Dendritic cell treated with granulocyte-macrophage colony-stimulating factor and Interleukin-4, amounts not matched to agents 40 ng/mL and 50 ng/mL, for 4 days (primary cell): ENCODE data around the gene UNC93A.
"Not testable (repeated sequence)": the region's sequence is repeated elsewhere in the genome, so short reads cannot be mapped to it uniquely, and the experiment has no call there.

ENCODE experiments used
- H3K27ac Mint-ChIP-seq: one replicate; pipeline ENCODE4 v1.8.0; 2022; ENCODE audit warnings: mild to moderate bottlenecking, mixed read lengths
- H3K27me3 Mint-ChIP-seq: one replicate; pipeline ENCODE4 v1.8.0; 2022; ENCODE audit warnings: mild to moderate bottlenecking, mixed read lengths
- H3K36me3 Mint-ChIP-seq: one replicate; pipeline ENCODE4 v1.8.0; 2022; ENCODE audit warnings: low read depth, mixed read lengths
- H3K4me1 Mint-ChIP-seq: one replicate; pipeline ENCODE4 v1.8.0; 2022; ENCODE audit warnings: low read depth, mixed read lengths
- H3K4me3 Mint-ChIP-seq: one replicate; pipeline ENCODE4 v1.8.0; 2022; ENCODE audit warnings: mild to moderate bottlenecking, moderate library complexity, mixed read lengths
- H3K9me3 Mint-ChIP-seq: one replicate; pipeline ENCODE4 v1.8.0; 2022; ENCODE audit warnings: mixed read lengths
- intact Hi-C: fragments of 100-400 bp; cut with micrococcal nuclease; formaldehyde crosslinking; loops from one replicate; pipeline ENCODE4 v1.15.0; 2022

UNC93A gene

DNA sequence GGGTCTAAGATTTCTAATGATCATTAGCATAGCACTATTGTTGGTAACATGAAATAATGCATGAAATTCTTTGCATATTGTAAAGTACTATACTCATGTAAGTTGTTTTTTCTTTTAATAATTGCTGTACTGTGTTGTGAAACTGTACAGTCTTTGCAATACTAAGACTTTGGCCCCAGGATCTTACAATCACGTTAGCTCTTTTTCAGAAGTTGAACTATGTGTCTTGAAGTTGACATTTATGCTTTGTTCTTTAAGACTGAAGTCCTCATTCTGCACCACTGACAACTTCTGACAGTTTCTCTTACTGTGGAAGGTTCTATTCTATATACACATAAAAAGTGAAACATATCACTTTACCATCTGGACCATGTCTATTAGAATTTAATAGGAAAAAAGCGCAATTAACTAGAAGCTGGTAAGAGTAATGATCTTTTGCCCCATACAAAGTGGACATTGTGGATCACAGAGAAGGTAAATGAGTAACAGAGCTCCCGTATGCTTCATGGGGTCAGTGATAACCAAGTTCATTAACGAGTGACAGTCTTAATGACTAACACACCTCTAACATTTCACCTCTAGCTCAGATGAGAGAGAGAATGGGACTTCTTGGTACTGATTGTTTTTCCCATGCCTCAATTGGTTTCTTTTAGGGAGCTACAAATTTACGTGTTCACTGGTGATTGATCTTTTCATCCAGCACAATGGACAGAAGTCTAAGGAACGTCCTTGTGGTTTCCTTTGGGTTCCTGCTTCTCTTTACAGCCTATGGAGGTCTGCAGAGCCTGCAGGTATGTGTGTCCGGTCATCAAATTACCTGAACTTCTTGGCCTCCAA is at the start of gene UNC93A:
UNC93A (plus strand) TSS at position 530 of the 837 bp plus-strand sequence; CDS start at position 705, 175 bp downstream.
- Mint-ChIP-seq H3K9me3 (no peaks in the 10 kb centered on the region), H3K36me3 (no peaks in the 10 kb centered on the region), H3K27ac (no peak within 1 kb of the TSS), H3K4me3 (no peak within 1 kb of the TSS), H3K27me3 (peaks cover 8% of the 10 kb centered on the region), H3K4me1 (no peaks in the 10 kb centered on the region)
- intact Hi-C loops = no loop called here

GRCh38 chr6:167241321-167242134 is 49.6 kb upstream of the UNC93A start:
- H3K27me3 Mint-ChIP-seq, H3K36me3 Mint-ChIP-seq, H3K4me3 Mint-ChIP-seq, H3K9me3 Mint-ChIP-seq, H3K4me1 Mint-ChIP-seq, H3K27ac Mint-ChIP-seq, intact Hi-C loops: not testable (repeated sequence)

- H3K4me1 Mint-ChIP-seq, H3K36me3 Mint-ChIP-seq, H3K9me3 Mint-ChIP-seq, H3K4me3 Mint-ChIP-seq, intact Hi-C loops, H3K27ac Mint-ChIP-seq, H3K27me3 Mint-ChIP-seq: not testable (repeated sequence)
These were observed 49.0 kb upstream of the UNC93A start for GRCh38 chr6:167242135-167242506.

- H3K4me3 Mint-ChIP-seq, H3K9me3 Mint-ChIP-seq, intact Hi-C loops, H3K27me3 Mint-ChIP-seq, H3K4me1 Mint-ChIP-seq, H3K27ac Mint-ChIP-seq, H3K36me3 Mint-ChIP-seq: not testable (repeated sequence)
These were observed 48.5 kb upstream of the UNC93A start for GRCh38 chr6:167242511-167243051.

- Mint-ChIP-seq H3K4me3 (no peak overlapping the region), H3K9me3 (no peaks in the 10 kb centered on the region), H3K4me1 (no peaks in the 10 kb centered on the region), H3K27me3 (peaks cover 1% of the 10 kb centered on the region), H3K27ac (no peak overlapping the region), H3K36me3 (no peaks in the 10 kb centered on the region)
- intact Hi-C loops = no loop called here
These were observed 46.8 kb upstream of the UNC93A start for GRCh38 chr6:167244064-167244960.

DNA sequence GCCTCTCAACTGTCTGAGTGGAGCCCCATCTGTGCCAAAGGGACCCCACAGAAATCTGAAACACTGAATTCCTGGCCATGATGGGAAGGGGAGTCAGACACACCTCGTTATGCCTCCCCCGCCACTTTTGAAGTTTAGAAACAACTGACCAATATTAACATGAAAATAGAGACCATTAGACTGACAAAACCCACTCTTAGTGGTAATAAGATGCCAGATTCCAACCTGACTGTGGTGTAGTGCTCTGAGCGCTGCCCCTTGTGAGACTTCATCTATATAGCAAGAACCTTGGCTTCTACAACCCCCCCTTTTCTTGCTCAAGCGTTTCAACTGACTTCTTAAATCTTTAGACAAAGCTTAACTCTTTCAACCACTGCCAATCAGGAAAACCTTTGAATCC is 46.1 kb upstream of the UNC93A start:
- H3K4me1 Mint-ChIP-seq = no peaks in the 10 kb centered on the region
- no peaks in the 10 kb centered on the region for H3K36me3 Mint-ChIP-seq
- no peak overlapping the region for H3K4me3 Mint-ChIP-seq
- H3K27ac Mint-ChIP-seq = no peak overlapping the region
- H3K27me3 Mint-ChIP-seq = peaks cover 3% of the 10 kb centered on the region
- intact Hi-C loops = no loop called here
- no peaks in the 10 kb centered on the region for H3K9me3 Mint-ChIP-seq

DNA sequence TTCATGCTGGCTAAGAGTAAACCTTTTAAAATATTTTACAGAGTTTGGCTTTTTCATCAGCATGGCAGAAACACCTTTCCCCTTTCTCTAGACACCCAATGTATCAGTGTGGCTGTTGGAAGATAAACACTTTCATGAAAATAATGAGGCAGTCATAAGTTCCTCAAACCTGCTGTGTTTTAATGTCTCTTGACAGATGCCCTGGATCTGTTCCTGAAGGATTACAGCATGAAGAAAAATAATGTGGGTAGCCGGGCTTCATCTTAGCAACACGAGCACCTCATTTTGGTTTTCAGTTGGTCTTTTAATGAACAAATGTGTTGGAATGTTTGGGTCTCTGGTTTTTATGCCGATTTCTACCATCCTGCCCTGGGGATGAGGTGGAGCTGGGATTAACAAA is 45.5 kb upstream of the UNC93A start:
- H3K4me3 Mint-ChIP-seq = no peak overlapping the region
- intact Hi-C loops = no loop called here
- H3K4me1 Mint-ChIP-seq = no peaks in the 10 kb centered on the region
- H3K36me3 Mint-ChIP-seq = no peaks in the 10 kb centered on the region
- no peak overlapping the region for H3K27ac Mint-ChIP-seq
- peaks cover 4% of the 10 kb centered on the region for H3K27me3 Mint-ChIP-seq
- H3K9me3 Mint-ChIP-seq = no peaks in the 10 kb centered on the region

GRCh38 chr6:167247814-167248595 is 43.1 kb upstream of the UNC93A start:
- H3K27me3 Mint-ChIP-seq = peaks cover 4% of the 10 kb centered on the region
- intact Hi-C loops = no loop called here
- no peaks in the 10 kb centered on the region for H3K9me3 Mint-ChIP-seq
- no peaks in the 10 kb centered on the region for H3K36me3 Mint-ChIP-seq
- no peak overlapping the region for H3K27ac Mint-ChIP-seq
- no peak overlapping the region for H3K4me3 Mint-ChIP-seq
- H3K4me1 Mint-ChIP-seq = no peaks in the 10 kb centered on the region

GRCh38 chr6:167248878-167249455 is 42.1 kb upstream of the UNC93A start:
- H3K27ac Mint-ChIP-seq, H3K9me3 Mint-ChIP-seq, H3K27me3 Mint-ChIP-seq, H3K4me1 Mint-ChIP-seq, H3K36me3 Mint-ChIP-seq, H3K4me3 Mint-ChIP-seq, intact Hi-C loops: not testable (repeated sequence)

- H3K9me3 Mint-ChIP-seq = peaks cover 19% of the 10 kb centered on the region
- H3K4me3 Mint-ChIP-seq = no peak overlapping the region
- H3K4me1 Mint-ChIP-seq = no peaks in the 10 kb centered on the region
- peaks cover 3% of the 10 kb centered on the region for H3K27me3 Mint-ChIP-seq
- no peaks in the 10 kb centered on the region for H3K36me3 Mint-ChIP-seq
- intact Hi-C loops = no loop called here
- H3K27ac Mint-ChIP-seq = no peak overlapping the region
These were observed 38.8 kb upstream of the UNC93A start for GRCh38 chr6:167252271-167252670.

GRCh38 chr6:167255918-167256553 is 35.1 kb upstream of the UNC93A start:
- Mint-ChIP-seq H3K27ac (no peak overlapping the region), H3K4me1 (no peaks in the 10 kb centered on the region), H3K27me3 (peaks cover 5% of the 10 kb centered on the region), H3K36me3 (no peaks in the 10 kb centered on the region), H3K9me3 (peaks cover 19% of the 10 kb centered on the region), H3K4me3 (no peak overlapping the region)
- intact Hi-C loops = no loop called here

GRCh38 chr6:167258646-167259045 is 32.5 kb upstream of the UNC93A start:
- Mint-ChIP-seq H3K9me3 (peaks cover 14% of the 10 kb centered on the region), H3K27ac (no peak overlapping the region), H3K36me3 (no peaks in the 10 kb centered on the region), H3K27me3 (peaks cover 5% of the 10 kb centered on the region), H3K4me3 (no peak overlapping the region), H3K4me1 (no peaks in the 10 kb centered on the region)
- intact Hi-C loops = no loop called here
